Measurements from ENCODE around the gene RPS18.
"Not testable (repeated sequence)": the region's sequence is repeated elsewhere in the genome, so short reads cannot be mapped to it uniquely, and the experiment has no call there.

The RPS18 gene

GRCh38 chr6:33271468-33272274 lies at the start of gene RPS18, which contains the start of gene VPS52:
RPS18 (plus strand) TSS chr6:33272075; CDS start chr6:33272120, 45 bp downstream.
VPS52 (minus strand) TSS chr6:33271876; CDS start chr6:33271675, 201 bp downstream.
- intact Hi-C loops (cut with DNase I) = no loop called here

GRCh38 chr6:33226503-33227120 lies 45.3 kb upstream of the RPS18 start:
- intact Hi-C loops (cut with DNase I); DNase-seq: not testable (repeated sequence)

More at GRCh38 chr6:33271468-33272274, at the start of gene RPS18, which contains the start of gene VPS52:
- DNase-seq = peak; percentile 83 to 99 (median 95)

- no peak for DNase-seq
- intact Hi-C loops (cut with DNase I) = no loop called here
Observed at GRCh38 chr6:33235221-33235634, 36.6 kb upstream of the RPS18 start.

DNA sequence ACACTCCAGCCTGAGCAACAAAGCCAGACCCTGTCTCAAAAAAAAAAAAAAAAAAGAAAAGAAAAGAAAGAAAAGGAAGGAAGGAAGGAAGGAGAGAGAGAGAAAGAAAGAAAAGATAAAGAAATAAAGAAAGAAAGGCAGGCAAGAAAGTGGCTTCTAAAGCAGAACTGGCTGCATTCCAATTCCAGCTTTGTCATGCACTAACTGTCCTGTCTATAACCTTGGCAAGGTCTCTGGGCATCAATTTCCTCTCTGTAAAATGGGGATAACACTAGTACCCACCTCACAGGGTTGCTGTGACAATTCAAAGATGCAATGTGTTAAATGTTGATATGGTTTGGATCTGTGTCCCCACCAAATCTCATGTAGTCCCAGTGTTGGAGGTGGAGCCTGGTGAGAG lies 35.5 kb upstream of the RPS18 start:
- intact Hi-C loops (cut with DNase I) = no loop called here
- DNase-seq = no peak

DNA sequence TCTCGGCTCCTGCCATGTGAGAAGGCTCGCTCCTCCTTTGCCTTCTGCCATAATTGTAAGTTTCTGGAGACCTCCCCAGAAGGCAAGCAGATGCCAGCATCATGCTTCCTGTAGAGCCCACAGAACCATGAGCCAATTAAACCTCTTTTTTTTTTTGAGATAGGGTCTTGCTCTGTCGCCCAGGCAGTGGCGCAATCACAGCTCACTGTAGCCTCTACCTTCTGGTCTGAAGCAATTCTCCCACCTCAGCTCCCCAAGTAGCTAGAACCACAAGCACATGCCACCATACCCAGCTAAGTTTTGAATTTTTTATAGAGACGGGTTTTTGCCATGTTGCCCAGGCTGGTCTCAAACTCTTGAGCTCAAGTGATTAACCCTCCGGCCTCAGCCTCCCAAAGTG lies 35.0 kb upstream of the RPS18 start:
- no peak for DNase-seq
- intact Hi-C loops (cut with DNase I) = no loop called here

GRCh38 chr6:33237741-33238140 lies 34.1 kb upstream of the RPS18 start:
- no peak for DNase-seq

DNA sequence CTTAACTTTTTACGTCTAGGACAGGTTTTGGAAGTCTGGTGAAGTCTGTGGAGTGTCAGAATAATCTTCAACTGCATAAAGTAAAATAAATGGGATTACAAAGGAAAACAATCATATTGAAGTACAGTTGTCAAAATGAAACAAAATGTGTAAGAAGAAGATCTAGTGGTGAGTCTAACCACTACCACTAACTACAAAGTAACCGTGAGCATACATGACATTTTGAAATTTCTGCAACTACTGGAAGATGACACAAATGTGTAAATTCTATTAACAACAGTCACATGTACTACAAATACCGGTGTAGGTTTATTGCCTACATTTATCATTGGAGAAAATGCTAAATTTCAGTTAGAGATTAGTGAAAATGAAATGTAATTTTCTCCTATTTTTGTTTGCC lies 29.9 kb upstream of the RPS18 start:
- no peak for DNase-seq
- intact Hi-C loops (cut with DNase I) = loop anchor here (10.0 kb wide), 1 partner anchor 227 kb away; no protein-coding TSS in a partner anchor

More at GRCh38 chr6:33237741-33238140, 34.1 kb upstream of the RPS18 start:
- intact Hi-C loops (cut with DNase I) = no loop called here

DNA sequence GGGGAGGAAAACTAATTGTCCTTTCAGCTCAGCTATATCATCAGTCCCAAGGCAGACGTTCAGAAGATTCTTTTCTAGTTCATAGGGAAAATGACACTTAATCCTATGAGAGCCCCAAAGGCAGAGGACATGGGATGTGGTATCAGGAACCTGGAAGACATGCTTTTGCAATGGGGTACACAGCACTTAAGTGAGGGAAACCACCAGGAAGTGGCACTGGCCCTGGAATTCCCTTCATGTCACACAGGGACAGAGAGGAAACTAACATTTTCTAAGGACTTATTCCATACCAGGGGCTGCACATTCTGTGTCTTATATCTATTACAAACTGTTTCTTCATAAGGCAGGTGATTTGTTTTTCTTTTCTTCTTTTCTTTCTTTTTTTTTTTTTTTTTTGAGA lies 28.4 kb upstream of the RPS18 start:
- intact Hi-C loops (cut with DNase I) = loop anchor here (10.0 kb wide), 1 partner anchor 229 kb away; no protein-coding TSS in a partner anchor
- no peak for DNase-seq

DNA sequence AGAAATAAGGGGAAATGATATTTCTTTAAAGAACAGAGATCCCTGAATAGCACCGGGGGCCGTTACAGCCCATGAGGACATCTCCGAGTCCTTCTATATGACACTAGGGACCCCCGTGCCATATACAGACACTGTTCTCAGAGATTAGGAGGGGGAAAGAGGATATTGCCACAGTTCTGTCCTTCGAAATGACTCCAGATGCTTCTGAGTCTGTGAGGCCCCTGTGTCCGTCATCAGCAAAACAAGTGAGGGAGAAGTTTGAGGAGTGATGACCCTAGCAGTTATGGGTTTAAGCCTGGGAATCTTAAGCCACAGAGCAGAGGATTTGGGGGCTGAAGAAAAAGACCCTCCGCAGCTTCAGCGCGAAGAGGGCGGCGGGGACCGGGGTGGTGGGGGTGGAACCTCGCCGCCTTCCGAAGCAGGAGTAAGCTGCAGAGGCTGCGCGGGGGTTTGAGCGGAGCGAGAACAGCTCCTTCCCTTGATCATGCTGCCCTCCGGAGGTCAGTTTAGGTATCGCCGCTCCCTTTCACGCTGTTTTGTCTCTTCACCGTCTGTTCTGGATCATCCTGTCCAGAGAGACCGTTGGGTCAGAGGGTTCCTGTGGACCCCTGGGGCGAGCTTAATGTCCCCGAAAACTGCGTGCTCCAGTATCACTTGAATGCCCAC lies 23.8 kb upstream of the RPS18 start:
- DNase-seq = peak; percentile 78 to 98 (median 92)
- intact Hi-C loops (cut with DNase I) = loop anchor here (2.0 to 10.0 kb wide), 5 partner anchors 35 to 233 kb away; partner anchors contain the start of genes HSD17B8, RXRB and SLC39A7

DNA sequence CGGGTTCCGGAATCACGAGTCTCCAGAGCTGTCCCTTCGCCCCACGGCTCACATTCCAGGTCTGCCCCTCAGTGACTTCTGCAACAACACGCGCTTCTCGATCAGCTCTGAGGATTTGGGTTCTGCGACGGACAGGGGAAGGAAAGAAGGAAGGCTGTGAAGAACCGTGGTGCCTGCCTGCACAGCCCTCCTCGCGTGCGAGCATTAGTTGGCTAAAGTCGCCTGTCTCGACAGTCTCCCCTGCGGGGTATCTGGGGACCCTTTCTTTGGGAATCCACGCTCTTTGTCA lies 23.3 kb upstream of the RPS18 start:
- intact Hi-C loops (cut with DNase I) = loop anchor here (2.0 to 10.0 kb wide), 5 partner anchors 36 to 234 kb away; partner anchors contain the start of genes HSD17B8, RXRB and SLC39A7
- DNase-seq = peak in 1 of 42 donors; percentile 42

DNA sequence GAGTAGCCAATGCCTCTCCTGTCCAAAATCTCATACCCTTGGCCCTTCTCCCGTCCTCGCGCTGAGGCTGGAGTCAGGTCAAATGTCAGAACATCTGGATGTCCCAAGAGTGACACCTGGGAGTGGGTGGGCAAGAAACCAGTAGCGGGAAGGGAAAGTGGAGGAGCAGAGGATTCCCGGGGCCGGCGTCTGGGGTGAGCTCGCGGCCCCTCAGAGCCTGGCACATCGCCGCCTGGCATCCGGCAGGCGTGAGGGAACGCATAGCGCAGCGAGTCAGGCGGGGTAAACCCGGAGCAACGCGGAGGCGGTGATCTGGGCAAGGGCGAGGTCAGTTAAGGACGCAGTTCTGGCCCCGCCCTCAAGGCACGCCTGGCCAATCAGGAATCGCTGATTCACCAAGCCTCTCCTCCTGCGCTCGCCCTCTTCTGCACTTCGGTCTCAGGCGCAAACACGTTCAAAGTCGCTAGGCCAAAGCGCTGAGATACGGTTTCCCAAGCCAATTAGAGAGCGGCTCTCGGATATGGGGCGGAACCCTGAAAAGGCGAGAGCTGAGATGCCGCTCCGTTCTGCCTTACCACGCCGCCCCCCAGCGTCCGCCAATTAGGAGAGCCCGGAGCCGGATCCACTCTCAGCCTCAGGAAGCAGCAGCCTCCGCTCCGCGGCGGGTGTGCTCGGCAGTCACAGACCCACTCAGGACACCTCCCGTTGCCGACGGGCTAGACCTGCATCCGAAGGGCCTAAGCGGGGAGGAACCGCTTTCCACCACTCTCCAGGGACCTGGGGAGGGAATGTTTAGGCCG lies 22.7 kb upstream of the RPS18 start:
- intact Hi-C loops (cut with DNase I) = loop anchor here (2.0 to 10.0 kb wide), 5 partner anchors 36 to 234 kb away; partner anchors contain the start of genes HSD17B8, RXRB and SLC39A7
- peak; percentile 90 to 99 (median 98) for DNase-seq

DNA sequence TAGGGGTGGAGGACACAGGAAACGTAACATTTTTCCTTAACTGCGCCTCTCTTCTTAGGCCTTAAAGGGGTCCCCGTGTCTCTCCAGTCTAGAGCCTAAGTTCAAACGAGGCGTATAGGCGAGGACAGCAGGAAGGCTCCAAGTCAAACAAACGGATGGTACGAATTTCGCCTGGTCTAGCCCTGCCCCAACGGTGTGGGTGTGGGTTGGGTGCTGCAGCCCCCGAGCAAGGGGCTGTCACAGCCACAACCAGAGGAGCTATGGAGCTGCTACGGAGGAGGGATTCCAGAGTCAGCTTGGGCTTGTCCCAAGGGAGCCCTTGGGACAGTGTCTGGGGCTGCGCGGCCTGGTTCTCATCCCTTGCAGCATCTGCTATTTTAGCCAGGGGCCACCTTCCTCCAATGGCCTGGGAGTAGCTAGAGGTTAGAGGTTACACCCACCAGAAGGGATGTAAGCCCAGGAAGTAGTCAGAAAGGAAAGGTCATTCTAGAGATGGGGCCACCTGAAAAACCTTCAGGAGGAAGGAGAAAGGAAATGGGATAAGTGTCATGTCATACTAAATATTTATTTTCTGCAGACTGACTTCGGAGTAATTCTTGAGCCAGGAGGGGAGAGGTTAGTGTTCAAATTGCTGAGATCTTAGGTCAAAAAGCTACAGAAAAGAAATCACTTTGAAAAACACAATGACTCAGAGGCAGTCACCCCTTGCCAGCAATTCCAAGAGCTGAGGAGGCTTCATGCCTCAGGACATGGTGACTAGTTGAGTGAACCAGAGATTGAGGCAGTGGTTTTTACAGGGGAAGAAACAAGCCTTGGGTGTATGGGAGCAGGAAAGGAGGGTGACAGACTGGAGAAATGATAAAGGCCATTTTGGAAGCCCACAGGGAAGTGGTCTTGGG lies 21.9 kb upstream of the RPS18 start:
- DNase-seq = peak in 4 of 42 donors; percentile 7 to 29 (median 16)
- intact Hi-C loops (cut with DNase I) = loop anchor here (2.0 to 10.0 kb wide), 5 partner anchors 37 to 235 kb away; partner anchors contain the start of genes HSD17B8, RXRB and SLC39A7

- DNase-seq = no peak
- intact Hi-C loops (cut with DNase I) = no loop called here
Observed at GRCh38 chr6:33250731-33251130, 21.1 kb upstream of the RPS18 start.

GRCh38 chr6:33251395-33252012 lies 20.4 kb upstream of the RPS18 start:
- DNase-seq = no peak
- intact Hi-C loops (cut with DNase I) = no loop called here

DNA sequence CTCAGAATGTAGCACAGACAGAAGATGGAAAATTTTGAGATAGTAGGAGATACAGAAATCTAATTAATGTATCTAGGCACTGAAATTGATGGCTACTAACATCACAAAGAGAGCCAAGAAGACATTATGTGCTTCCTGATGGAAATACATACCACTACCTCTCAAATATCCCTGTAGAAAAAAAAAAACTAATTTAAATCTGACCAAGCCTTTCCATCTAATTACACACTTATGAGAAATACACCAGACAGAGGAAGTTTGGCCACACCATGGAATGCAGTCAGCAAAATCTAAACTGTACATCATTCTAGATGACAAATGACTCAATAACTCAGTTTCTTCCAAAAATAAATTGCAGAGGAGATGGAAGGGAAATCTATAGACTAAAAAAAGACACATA lies 19.1 kb upstream of the RPS18 start:
- intact Hi-C loops (cut with DNase I) = no loop called here

DNA sequence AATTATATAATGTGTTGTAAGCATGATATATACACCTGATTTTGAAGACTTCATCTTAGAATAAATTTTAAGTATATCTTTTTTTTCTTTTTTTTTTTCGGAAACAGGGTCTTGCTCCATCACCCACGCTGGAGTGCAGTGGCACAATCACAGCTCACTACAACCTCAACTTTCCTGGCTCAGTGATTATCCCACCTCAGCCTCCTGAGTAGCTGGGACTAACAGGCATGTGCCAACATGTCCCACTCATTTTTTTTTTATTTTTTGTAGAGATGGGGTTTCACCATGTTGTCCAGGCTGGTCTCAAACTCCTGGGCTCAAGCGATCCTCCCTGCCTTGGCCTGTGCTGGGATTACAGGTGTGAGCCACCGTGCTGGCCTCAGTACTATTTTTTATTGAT lies 17.3 kb upstream of the RPS18 start:
- no peak for DNase-seq

More for the DNA sequence above, 19.1 kb upstream of the RPS18 start:
- DNase-seq = no peak

GRCh38 chr6:33259032-33259431 lies 12.8 kb upstream of the RPS18 start:
- intact Hi-C loops (cut with DNase I) = no loop called here
- DNase-seq = no peak

More for the DNA sequence above, 17.3 kb upstream of the RPS18 start:
- intact Hi-C loops (cut with DNase I) = no loop called here
